ENCODE measurements around the gene BMF.

- TF ChIP-seq CTCF (IDR thresholded peaks at IDR 0.05): no peak
- TF ChIP-seq POLR2A (IDR thresholded peaks at IDR 0.05; ENCODE audit: low read depth): no peak
- TF ChIP-seq EP300 (IDR thresholded peaks at IDR 0.05): no peak
- TF ChIP-seq POLR2AphosphoS5 (IDR thresholded peaks at IDR 0.05): no peak
These were observed 24.0 kb downstream of the BMF start for GRCh38 chr15:40084650-40085049.
